Prostate gland (tissue), 2 donors: ENCODE measurements around the gene FAF1.

Experiments
- CTCF ChIP-seq, 4 experiments: fragments of 200-600 bp in 2 of 4; fragments of 450-650 bp in 2 of 4; sonication (generic) in 2 of 4; IDR thresholded peaks; 1 replicate in 3 of 4; 2 replicates in 1 of 4; pipeline ENCODE4 v1.5.1; 2016 to 2019; ENCODE audit warnings: antibody characterized with exemption in 4 of 4, mild to moderate bottlenecking in 2 of 4, moderate library complexity in 2 of 4
- POLR2A ChIP-seq: fragments of 450-650 bp; IDR thresholded peaks from one replicate; pipeline ENCODE4 v1.6.1; 2016; ENCODE audit warnings: antibody characterized with exemption, mild to moderate bottlenecking
- POLR2AphosphoS5 ChIP-seq: sonication (generic); formaldehyde crosslinking; IDR thresholded peaks from one replicate; pipeline ENCODE4 v1.6.1; 2017; ENCODE audit warnings: antibody characterized with exemption

GRCh38 chr1:50656931-50657330, 303.1 kb downstream of the FAF1 start:
- TF ChIP-seq CTCF (IDR thresholded peaks at IDR 0.05), result no peak
- no peak for TF ChIP-seq POLR2A
- TF ChIP-seq POLR2AphosphoS5, result no peak
